Tibial artery (tissue), 4 donors: Measurements from ENCODE around the gene CFAP73.

Source experiments
- DNase-seq, 2 donors: peaks; one replicate each; pipeline ENCODE4 v3.0.0-alpha.2; 2019
- H3K27ac ChIP-seq, 2 donors: fragments of 200-600 bp; sonication (generic) in 1 of 2; 1 replicate in 1 of 2; 2 replicates in 1 of 2; pipeline ENCODE4 v1.5.1; 2018 to 2019; ENCODE audit warnings: mild to moderate bottlenecking in 1 of 2
- H3K27me3 ChIP-seq, 2 donors: fragments of 200-600 bp; sonication (generic) in 1 of 2; one replicate each; pipeline versions ENCODE4 v1.5.1 to v1.6.0; 2016 to 2019
- H3K36me3 ChIP-seq, 3 donors: fragments of 200-600 bp; sonication (generic) in 2 of 3; one replicate each; pipeline ENCODE4 v1.5.1; 2016 to 2019; ENCODE audit warnings: mild to moderate bottlenecking in 2 of 3
- H3K4me1 ChIP-seq, 4 donors: fragments of 200-600 bp; sonication (generic) in 2 of 4; 1 replicate in 3 of 4; 2 replicates in 1 of 4; pipeline ENCODE4 v1.5.1; 2016 to 2019
- H3K4me3 ChIP-seq, 2 donors: fragments of 200-600 bp; sonication (generic) in 1 of 2; 1 replicate in 1 of 2; 2 replicates in 1 of 2; pipeline ENCODE4 v1.5.1; 2018 to 2019; ENCODE audit warnings: mild to moderate bottlenecking in 2 of 2
- H3K9me3 ChIP-seq, 3 donors: fragments of 200-600 bp; sonication (generic) in 1 of 3; one replicate each; pipeline ENCODE4 v1.5.1; 2016 to 2019
- CTCF ChIP-seq, 2 experiments: fragments of 200-600 bp in 1 of 2; fragments of 450-650 bp in 1 of 2; IDR thresholded peaks; one replicate each; pipeline ENCODE4 v1.5.1; 2017 to 2019; ENCODE audit warnings: antibody characterized with exemption in 2 of 2, mild to moderate bottlenecking in 1 of 2, moderate library complexity in 1 of 2
- intact Hi-C: fragments of 100-400 bp; cut with DNase I; formaldehyde crosslinking; loops from one replicate; pipeline ENCODE4 v1.15.0; 2023; ENCODE audit warnings: low total_unique reads

Gene CFAP73

GRCh38 chr12:113196990-113197389 is 47.5 kb downstream of the CFAP73 start:
- H3K4me1 ChIP-seq: peaks cover 0 to 31% (median 15%) of the 10 kb centered on the region in 4 donors
- peaks cover 0 to 9% (median under 1%) of the 10 kb centered on the region in 3 donors for H3K36me3 ChIP-seq
- peak overlapping the region in 1 of 2 donors; percentile 67 for H3K27ac ChIP-seq
- no peaks in the 10 kb centered on the region for H3K9me3 ChIP-seq
- H3K4me3 ChIP-seq: no peak overlapping the region
- TF ChIP-seq CTCF (IDR thresholded peaks at IDR 0.05): peak; percentile 55 to 58
- DNase-seq: peak; percentile 78 to 87
- intact Hi-C loops: loop anchor here (5.0 to 10.0 kb wide), 2 partner anchors 138 to 160 kb away; partner anchors contain the start of genes PLBD2 and SLC8B1
- no peaks in the 10 kb centered on the region for H3K27me3 ChIP-seq

- no peak overlapping the region for H3K4me3 ChIP-seq
- TF ChIP-seq CTCF (IDR thresholded peaks at IDR 0.05): no peak
- H3K27me3 ChIP-seq: no peaks in the 10 kb centered on the region
- intact Hi-C loops: loop anchor here (5.0 to 10.0 kb wide), 2 partner anchors 137 to 160 kb away; partner anchors contain the start of genes PLBD2 and SLC8B1
- no peak for DNase-seq
- peaks cover 0 to 2% (median 0%) of the 10 kb centered on the region in 3 donors for H3K36me3 ChIP-seq
- no peaks in the 10 kb centered on the region for H3K9me3 ChIP-seq
- peaks cover 0 to 31% (median 15%) of the 10 kb centered on the region in 4 donors for H3K4me1 ChIP-seq
- H3K27ac ChIP-seq: no peak overlapping the region
Measured at GRCh38 chr12:113197518-113198077, 48.1 kb downstream of the CFAP73 start.

GRCh38 chr12:113198296-113198695 is 48.8 kb downstream of the CFAP73 start:
- intact Hi-C loops: loop anchor here (5.0 to 10.0 kb wide), 2 partner anchors 137 to 159 kb away; partner anchors contain the start of genes PLBD2 and SLC8B1
- no peak for DNase-seq
- Histone ChIP-seq H3K36me3 (no peaks in the 10 kb centered on the region), H3K27me3 (no peaks in the 10 kb centered on the region), H3K4me3 (no peak overlapping the region), H3K4me1 (peaks cover 0 to 27% (median 14%) of the 10 kb centered on the region in 4 donors), H3K27ac (no peak overlapping the region), H3K9me3 (no peaks in the 10 kb centered on the region)
- no peak for TF ChIP-seq CTCF (IDR thresholded peaks at IDR 0.05)

- H3K9me3 ChIP-seq: no peaks in the 10 kb centered on the region
- peaks cover 0 to 8% (median 0%) of the 10 kb centered on the region in 4 donors for H3K4me1 ChIP-seq
- DNase-seq: no peak
- no peak for TF ChIP-seq CTCF (IDR thresholded peaks at IDR 0.05)
- intact Hi-C loops: no loop called here
- H3K27me3 ChIP-seq: no peaks in the 10 kb centered on the region
- H3K4me3 ChIP-seq: no peak overlapping the region
- no peak overlapping the region for H3K27ac ChIP-seq
- H3K36me3 ChIP-seq: no peaks in the 10 kb centered on the region
Measured at GRCh38 chr12:113200021-113200797, 50.7 kb downstream of the CFAP73 start.

GRCh38 chr12:113201187-113202177 is 52.0 kb downstream of the CFAP73 start:
- H3K4me1 ChIP-seq: peaks cover 0 to 8% (median 0%) of the 10 kb centered on the region in 4 donors
- H3K36me3 ChIP-seq: no peaks in the 10 kb centered on the region
- no peaks in the 10 kb centered on the region for H3K9me3 ChIP-seq
- H3K4me3 ChIP-seq: no peak overlapping the region
- no peak overlapping the region for H3K27ac ChIP-seq
- no peaks in the 10 kb centered on the region for H3K27me3 ChIP-seq
- intact Hi-C loops: no loop called here
- no peak for TF ChIP-seq CTCF (IDR thresholded peaks at IDR 0.05)
- no peak for DNase-seq
